SK-N-SH treated with all-trans-retinoic acid at 6 μM for 48 hours (cell line): Measurements from ENCODE around the gene STKLD1.

Experiments used
- ATAC-seq: fragments of 200-7000 bp; cut with Tn5 transposase; 3 replicates; pipeline ENCODE4 v1.9.1; 2020; ENCODE audit warnings: mild to moderate bottlenecking, moderate library complexity
- ARNTL ChIP-seq: fragments of 450-650 bp; formaldehyde crosslinking; IDR thresholded peaks from 2 replicates; pipeline ENCODE4 v1.5.0; 2020; ENCODE audit warnings: low read depth, mild to moderate bottlenecking, moderate library complexity, borderline replicate concordance
- CSDC2 ChIP-seq: fragments of 250-450 bp; sonication (Bioruptor Pico); IDR thresholded peaks from 2 replicates; pipeline ENCODE4 v1.5.0; 2020; ENCODE audit warnings: mild to moderate bottlenecking, moderate library complexity
- ESRRG ChIP-seq: fragments of 250-450 bp; sonication (Bioruptor Pico); IDR thresholded peaks from 2 replicates; pipeline ENCODE4 v1.6.1; 2021; ENCODE audit warnings: mild to moderate bottlenecking
- ISL1 ChIP-seq: fragments of 250-450 bp; sonication (Bioruptor Pico); IDR thresholded peaks from 2 replicates; pipeline ENCODE4 v2.1.2; 2022; ENCODE audit warnings: mild to moderate bottlenecking, moderate library complexity
- PPARA ChIP-seq: fragments of 250-450 bp; sonication (Bioruptor Pico); IDR thresholded peaks from 2 replicates; pipeline ENCODE4 v1.5.0; 2020; ENCODE audit warnings: mild to moderate bottlenecking, borderline replicate concordance
- RARB ChIP-seq: fragments of 250-450 bp; sonication (Bioruptor Pico); IDR thresholded peaks from 2 replicates; pipeline ENCODE4 v1.8.0; 2021; ENCODE audit warnings: mild to moderate bottlenecking, moderate library complexity
- SNAI2 ChIP-seq: fragments of 250-450 bp; sonication (Bioruptor Pico); IDR thresholded peaks from 2 replicates; pipeline ENCODE4 v1.5.0; 2020; ENCODE audit warnings: mild to moderate bottlenecking, moderate library complexity
- TCF4 ChIP-seq: fragments of 250-450 bp; sonication (Bioruptor Pico); IDR thresholded peaks from 2 replicates; pipeline ENCODE4 v1.8.0; 2021; ENCODE audit warnings: mild to moderate bottlenecking, moderate library complexity, borderline replicate concordance
- TOX ChIP-seq: fragments of 250-450 bp; sonication (Bioruptor Pico); IDR thresholded peaks from 2 replicates; pipeline ENCODE4 v1.8.0; 2021; ENCODE audit warnings: mild to moderate bottlenecking, moderate library complexity, borderline replicate concordance
- ZC3H10 ChIP-seq: fragments of 250-450 bp; sonication (Bioruptor Pico); IDR thresholded peaks from 2 replicates; pipeline ENCODE4 v1.5.1; 2021; ENCODE audit warnings: mild to moderate bottlenecking, moderate library complexity
- ZFP3 ChIP-seq: fragments of 250-450 bp; sonication (Bioruptor Pico); IDR thresholded peaks from 2 replicates; pipeline ENCODE4 v1.5.0; 2020; ENCODE audit warnings: mild to moderate bottlenecking, moderate library complexity
- ZNF70 ChIP-seq: fragments of 450-650 bp; formaldehyde crosslinking; IDR thresholded peaks from 2 replicates; pipeline ENCODE4 v1.5.0; 2020; ENCODE audit warnings: mild to moderate bottlenecking, moderate library complexity
- ZNF8 ChIP-seq: fragments of 450-650 bp; formaldehyde crosslinking; IDR thresholded peaks from 2 replicates; pipeline ENCODE4 v1.5.0; 2020; ENCODE audit warnings: mild to moderate bottlenecking, moderate library complexity
- TF ChIP-seq, protein P1 (sequence below): fragments of 250-450 bp; sonication (Bioruptor Pico); IDR thresholded peaks from 2 replicates; pipeline ENCODE4 v1.5.1; 2020; ENCODE audit warnings: low read depth, mild to moderate bottlenecking, moderate library complexity
- TF ChIP-seq, protein P2 (sequence below): fragments of 250-450 bp; sonication (Bioruptor Pico); IDR thresholded peaks from 2 replicates; pipeline ENCODE4 v1.5.1; 2021; ENCODE audit warnings: mild to moderate bottlenecking, moderate library complexity
- TF ChIP-seq, protein P3 (sequence below): fragments of 250-450 bp; sonication (Bioruptor Pico); IDR thresholded peaks from 2 replicates; pipeline ENCODE4 v1.8.0; 2020; ENCODE audit warnings: mild to moderate bottlenecking, moderate library complexity, borderline replicate concordance
- TF ChIP-seq, protein P4 (sequence below): fragments of 250-450 bp; sonication (Bioruptor Pico); IDR thresholded peaks from 2 replicates; pipeline ENCODE4 v1.8.0; 2021; ENCODE audit warnings: low read depth, mild to moderate bottlenecking, moderate library complexity, borderline replicate concordance

STKLD1 gene

DNA sequence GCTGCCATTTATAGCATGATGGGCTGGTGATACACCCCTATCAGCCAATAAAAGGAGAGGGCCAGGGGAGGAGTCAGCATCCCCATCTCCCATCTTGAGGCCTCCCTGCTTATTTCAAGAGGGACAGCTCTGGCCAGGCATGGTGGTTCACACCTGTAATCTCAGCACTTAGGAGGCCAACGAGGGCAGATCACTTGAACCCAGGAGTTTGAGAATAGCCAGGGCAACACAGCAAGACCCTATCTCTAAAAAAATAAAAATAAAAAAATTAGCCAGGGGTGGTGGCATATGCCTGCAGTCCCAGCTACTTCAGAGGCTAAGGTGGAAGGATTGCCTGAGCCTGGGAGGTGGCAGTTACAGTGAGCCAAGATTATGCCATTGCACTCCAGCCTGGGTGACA, 31.9 kb downstream of the STKLD1 start:
- no peak for ATAC-seq
- TF ChIP-seq SNAI2 (no peak), RARB (CRISPR knock-in tag) (no peak), TOX (CRISPR knock-in tag) (no peak), ZC3H10 (no peak), ISL1 (CRISPR knock-in tag) (no peak), ZFP3 (CRISPR knock-in tag) (no peak), PPARA (CRISPR knock-in tag) (no peak), ZNF8 (CRISPR knock-in tag) (no peak), ESRRG (CRISPR knock-in tag) (no peak), TCF4 (no peak), CSDC2 (CRISPR knock-in tag) (no peak), ZNF70 (no peak), ARNTL (CRISPR knock-in tag) (no peak)
- TF ChIP-seq, protein P1, sequence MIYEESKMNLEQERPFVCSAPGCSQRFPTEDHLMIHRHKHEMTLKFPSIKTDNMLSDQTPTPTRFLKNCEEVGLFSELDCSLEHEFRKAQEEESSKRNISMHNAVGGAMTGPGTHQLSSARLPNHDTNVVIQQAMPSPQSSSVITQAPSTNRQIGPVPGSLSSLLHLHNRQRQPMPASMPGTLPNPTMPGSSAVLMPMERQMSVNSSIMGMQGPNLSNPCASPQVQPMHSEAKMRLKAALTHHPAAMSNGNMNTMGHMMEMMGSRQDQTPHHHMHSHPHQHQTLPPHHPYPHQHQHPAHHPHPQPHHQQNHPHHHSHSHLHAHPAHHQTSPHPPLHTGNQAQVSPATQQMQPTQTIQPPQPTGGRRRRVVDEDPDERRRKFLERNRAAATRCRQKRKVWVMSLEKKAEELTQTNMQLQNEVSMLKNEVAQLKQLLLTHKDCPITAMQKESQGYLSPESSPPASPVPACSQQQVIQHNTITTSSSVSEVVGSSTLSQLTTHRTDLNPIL (CRISPR knock-in tag) = no peak
- TF ChIP-seq, protein P2, sequence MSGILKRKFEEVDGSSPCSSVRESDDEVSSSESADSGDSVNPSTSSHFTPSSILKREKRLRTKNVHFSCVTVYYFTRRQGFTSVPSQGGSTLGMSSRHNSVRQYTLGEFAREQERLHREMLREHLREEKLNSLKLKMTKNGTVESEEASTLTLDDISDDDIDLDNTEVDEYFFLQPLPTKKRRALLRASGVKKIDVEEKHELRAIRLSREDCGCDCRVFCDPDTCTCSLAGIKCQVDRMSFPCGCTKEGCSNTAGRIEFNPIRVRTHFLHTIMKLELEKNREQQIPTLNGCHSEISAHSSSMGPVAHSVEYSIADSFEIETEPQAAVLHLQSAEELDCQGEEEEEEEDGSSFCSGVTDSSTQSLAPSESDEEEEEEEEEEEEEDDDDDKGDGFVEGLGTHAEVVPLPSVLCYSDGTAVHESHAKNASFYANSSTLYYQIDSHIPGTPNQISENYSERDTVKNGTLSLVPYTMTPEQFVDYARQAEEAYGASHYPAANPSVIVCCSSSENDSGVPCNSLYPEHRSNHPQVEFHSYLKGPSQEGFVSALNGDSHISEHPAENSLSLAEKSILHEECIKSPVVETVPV (CRISPR knock-in tag) = no peak
- TF ChIP-seq, protein P3, sequence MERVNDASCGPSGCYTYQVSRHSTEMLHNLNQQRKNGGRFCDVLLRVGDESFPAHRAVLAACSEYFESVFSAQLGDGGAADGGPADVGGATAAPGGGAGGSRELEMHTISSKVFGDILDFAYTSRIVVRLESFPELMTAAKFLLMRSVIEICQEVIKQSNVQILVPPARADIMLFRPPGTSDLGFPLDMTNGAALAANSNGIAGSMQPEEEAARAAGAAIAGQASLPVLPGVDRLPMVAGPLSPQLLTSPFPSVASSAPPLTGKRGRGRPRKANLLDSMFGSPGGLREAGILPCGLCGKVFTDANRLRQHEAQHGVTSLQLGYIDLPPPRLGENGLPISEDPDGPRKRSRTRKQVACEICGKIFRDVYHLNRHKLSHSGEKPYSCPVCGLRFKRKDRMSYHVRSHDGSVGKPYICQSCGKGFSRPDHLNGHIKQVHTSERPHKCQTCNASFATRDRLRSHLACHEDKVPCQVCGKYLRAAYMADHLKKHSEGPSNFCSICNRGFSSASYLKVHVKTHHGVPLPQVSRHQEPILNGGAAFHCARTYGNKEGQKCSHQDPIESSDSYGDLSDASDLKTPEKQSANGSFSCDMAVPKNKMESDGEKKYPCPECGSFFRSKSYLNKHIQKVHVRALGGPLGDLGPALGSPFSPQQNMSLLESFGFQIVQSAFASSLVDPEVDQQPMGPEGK (CRISPR knock-in tag) = no peak
- TF ChIP-seq, protein P4, sequence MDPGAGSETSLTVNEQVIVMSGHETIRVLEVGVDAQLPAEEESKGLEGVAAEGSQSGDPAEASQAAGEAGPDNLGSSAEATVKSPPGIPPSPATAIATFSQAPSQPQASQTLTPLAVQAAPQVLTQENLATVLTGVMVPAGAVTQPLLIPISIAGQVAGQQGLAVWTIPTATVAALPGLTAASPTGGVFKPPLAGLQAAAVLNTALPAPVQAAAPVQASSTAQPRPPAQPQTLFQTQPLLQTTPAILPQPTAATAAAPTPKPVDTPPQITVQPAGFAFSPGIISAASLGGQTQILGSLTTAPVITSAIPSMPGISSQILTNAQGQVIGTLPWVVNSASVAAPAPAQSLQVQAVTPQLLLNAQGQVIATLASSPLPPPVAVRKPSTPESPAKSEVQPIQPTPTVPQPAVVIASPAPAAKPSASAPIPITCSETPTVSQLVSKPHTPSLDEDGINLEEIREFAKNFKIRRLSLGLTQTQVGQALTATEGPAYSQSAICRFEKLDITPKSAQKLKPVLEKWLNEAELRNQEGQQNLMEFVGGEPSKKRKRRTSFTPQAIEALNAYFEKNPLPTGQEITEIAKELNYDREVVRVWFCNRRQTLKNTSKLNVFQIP = no peak

DNA sequence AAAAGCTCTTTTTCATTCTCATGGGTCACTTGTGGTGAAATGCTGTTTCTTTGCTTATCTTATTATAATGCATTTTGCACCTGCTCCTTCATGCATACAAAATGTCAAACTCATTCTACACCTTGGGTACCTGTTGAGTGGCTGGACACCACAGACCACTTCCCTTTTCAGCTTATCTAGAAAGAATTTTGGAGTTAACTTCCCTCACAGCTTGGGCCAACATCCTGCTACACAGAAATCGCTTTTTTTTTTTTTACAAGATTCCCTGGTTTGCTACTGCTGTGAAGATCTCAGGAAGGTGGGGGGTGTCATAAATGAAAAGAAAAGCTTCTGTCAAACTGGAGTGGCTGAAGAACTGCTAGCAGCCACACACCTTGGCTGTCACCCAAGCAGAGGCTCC, 39.0 kb downstream of the STKLD1 start:
- TF ChIP-seq ESRRG (CRISPR knock-in tag) = no peak
- TF ChIP-seq, protein P3 (CRISPR knock-in tag) = no peak
- TF ChIP-seq RARB (CRISPR knock-in tag) = no peak
- TF ChIP-seq ISL1 (CRISPR knock-in tag) = no peak
- no peak for ATAC-seq

DNA sequence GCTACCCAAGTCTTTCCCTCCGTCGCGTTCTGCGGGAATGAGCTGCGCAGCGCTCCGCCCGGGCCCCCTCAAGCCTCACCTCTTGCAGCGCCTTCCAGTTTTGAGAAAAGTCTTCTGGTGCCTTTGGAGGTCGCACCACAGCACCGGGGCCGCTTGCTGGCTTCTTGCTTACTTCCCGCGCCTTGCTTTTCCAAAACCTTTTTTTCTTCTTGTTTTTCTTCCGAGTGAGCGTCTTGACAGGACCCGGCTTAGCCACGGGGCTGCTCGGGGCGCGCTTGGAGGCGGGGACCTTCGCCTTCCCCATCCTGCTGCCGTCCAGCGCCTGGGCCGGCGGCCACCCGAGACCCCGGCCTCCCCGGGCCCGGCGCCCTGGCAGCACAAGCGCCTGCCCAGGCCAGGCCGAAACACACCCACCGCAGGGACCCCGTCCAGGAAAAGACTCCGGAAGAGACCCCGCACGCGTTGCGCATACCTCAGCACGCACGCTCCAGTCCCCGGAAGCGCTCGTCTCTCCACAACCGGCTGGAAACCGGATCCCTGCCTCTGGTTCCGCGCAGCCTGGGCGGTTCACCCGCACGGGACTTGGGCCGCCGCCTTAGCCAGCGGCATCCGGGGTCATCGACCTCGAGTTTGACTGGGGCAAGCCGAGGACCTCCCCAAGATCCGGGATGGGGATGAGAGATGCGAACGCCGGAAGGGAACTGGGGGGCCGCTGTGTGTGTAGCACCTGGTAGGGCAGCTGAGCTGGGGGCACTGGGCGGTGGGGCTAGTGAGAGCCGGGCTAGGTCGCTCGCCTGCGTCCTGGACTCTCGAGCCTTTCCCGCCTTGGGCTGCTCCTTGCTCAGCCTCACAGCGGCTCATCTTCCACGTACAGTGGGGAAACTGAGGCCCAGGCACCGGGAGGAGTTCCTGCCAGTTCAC, 41.6 kb downstream of the STKLD1 start, which contains the start of gene REXO4:
Gene REXO4 (minus strand): TSS at position 470 of the 921 bp plus-strand sequence. CDS start 166 bp downstream, at position 304.
- TF ChIP-seq, protein P4 = peak; percentile 83; the same call in 1 of the 2 replicates
- TF ChIP-seq, protein P1 (CRISPR knock-in tag) = no peak
- ATAC-seq = peak; percentile 98
